GM12865 (cell line): ENCODE measurements around the gene WNK3.

Experiments used
- DNase-seq: peaks from one replicate; pipeline ENCODE4 v3.0.0; 2010; ENCODE audit warnings: low read depth
- H3K4me3 ChIP-seq: 2 replicates; pipeline ENCODE4 v1.5.1; 2011; ENCODE audit warnings: mild to moderate bottlenecking, low read depth, low read length, control low read depth
- CTCF ChIP-seq: IDR thresholded peaks from 2 replicates; pipeline ENCODE4 v1.5.1; 2011; ENCODE audit warnings: low read length, control low read depth, low read depth, inconsistent platforms; ENCODE audit not compliant: insufficient read depth; ENCODE audit errors: missing control alignments

WNK3 gene

GRCh38 chrX:54171527-54172250, 186.2 kb downstream of the WNK3 start:
- DNase-seq, result no peak
- no peak overlapping the region for H3K4me3 ChIP-seq
- no peak for TF ChIP-seq CTCF

GRCh38 chrX:54171091-54171490, 186.8 kb downstream of the WNK3 start:
- TF ChIP-seq CTCF, result no peak
- no peak overlapping the region for H3K4me3 ChIP-seq
- no peak for DNase-seq

- TF ChIP-seq CTCF, result no peak
- H3K4me3 ChIP-seq, result no peak overlapping the region
- no peak for DNase-seq
These were observed 190.9 kb downstream of the WNK3 start for GRCh38 chrX:54166915-54167314.

GRCh38 chrX:54157561-54157960, 200.3 kb downstream of the WNK3 start:
- no peak overlapping the region for H3K4me3 ChIP-seq
- no peak for DNase-seq
- no peak for TF ChIP-seq CTCF
